Measurements from ENCODE around the gene HIBCH. TPM values are rescaled to one million over a fixed set of nuclear protein-coding genes. Genes with fewer than 3 reads are reported as not detected.
A peak's percentile ranks its signal among the peaks of the same experiment; 100 is the strongest.

HIBCH gene
- total and polyA plus RNA-seq, 9 of the 15 experiments (the other 6 are each of a cell fraction or from before 2014, with no cell fraction given) = 17.0 to 65.4 (median 28.3) TPM

DNA sequence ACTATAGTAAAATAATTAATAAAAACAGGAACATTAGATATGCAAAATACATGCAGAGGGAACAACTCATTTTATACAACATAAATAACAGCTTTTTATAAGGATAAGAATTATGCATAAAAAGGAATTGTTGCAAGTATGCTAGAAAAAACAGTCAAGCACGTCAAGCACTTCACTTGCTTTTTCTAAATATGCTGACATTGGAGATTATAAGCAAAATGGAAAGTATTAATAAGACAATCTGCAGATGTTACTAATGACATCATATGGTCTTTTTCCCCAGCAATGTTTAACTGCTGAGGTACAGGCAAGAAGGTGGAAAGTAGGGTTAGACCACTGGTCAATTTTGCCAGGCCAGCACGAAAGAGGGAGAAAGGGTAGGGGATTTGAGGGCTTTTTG is 111.7 kb downstream of the HIBCH start:
- Histone ChIP-seq H2AFZ (ENCODE audit: low read depth, low read length) (no peak overlapping the region), H3K27me3 (ENCODE audit: control insufficient read depth in 2 of 2, insufficient read depth in 2 of 2, low read length in 2 of 2) (no peaks in the 10 kb centered on the region), H3K9me1 (ENCODE audit: control insufficient read depth, insufficient read depth, low read length) (no peaks in the 10 kb centered on the region), H3K36me3 (ENCODE audit: control insufficient read depth, insufficient read depth, low read length) (peaks cover 34% of the 10 kb centered on the region), H3K9ac (ENCODE audit: insufficient read depth in 1 of 2, low read depth in 2 of 2, low read length in 2 of 2) (no peak overlapping the region), H3K4me3 (no peak overlapping the region), H4K20me1 (replicated peaks; ENCODE audit: control insufficient read depth, insufficient read depth, low read length) (no peaks in the 10 kb centered on the region), H3K79me2 (ENCODE audit: control insufficient read depth, insufficient read depth, low read length) (no peaks in the 10 kb centered on the region), H3K4me2 (ENCODE audit: insufficient read depth, low read length) (no peak overlapping the region), H3K4me1 (replicated peaks in 1 of 2; ENCODE audit: control insufficient read depth in 2 of 2, insufficient read depth in 2 of 2, low read length in 2 of 2) (no peaks in the 10 kb centered on the region; a peak in 2 of 5 replicates), H3K27ac (ENCODE audit: extremely low read depth, low read depth, low read length) (no peak overlapping the region), H3K9me3 (replicated peaks; ENCODE audit: control insufficient read depth, insufficient read depth, low read depth, low read length) (no peaks in the 10 kb centered on the region)
- in situ Hi-C loops (cut with MboI) (no loop called here), intact Hi-C loops (cut with micrococcal nuclease) (no loop called here)
- TF ChIP-seq RBM15 (IDR thresholded peaks at IDR 0.05; ENCODE audit: insufficient read depth, low read length) = no peak
- peak; percentile 55 for TF ChIP-seq MAFG (tag; conservative IDR thresholded peaks at IDR 0.05)
- peak; percentile 21; the same call in 1 of the 2 replicates for TF ChIP-seq MAFK (IDR thresholded peaks at IDR 0.05; ENCODE audit: low read length)
- TF ChIP-seq ZNF316 (IDR thresholded peaks at IDR 0.05) = peak; percentile 84
- no peak for TF ChIP-seq FOXJ2 (tag; IDR thresholded peaks at IDR 0.05)
- no peak for TF ChIP-seq MAZ (CRISPR knock-in tag; conservative IDR thresholded peaks at IDR 0.05 in 1 of 2, IDR thresholded peaks at IDR 0.05 in 1 of 2)
- peak; percentile 51 for TF ChIP-seq MAFF (IDR thresholded peaks at IDR 0.05; ENCODE audit: low read length)
- no peak for TF ChIP-seq TRIM24 (IDR thresholded peaks at IDR 0.05)
- TF ChIP-seq ZKSCAN8 (CRISPR knock-in tag; IDR thresholded peaks at IDR 0.05) = no peak
- TF ChIP-seq, protein P1, sequence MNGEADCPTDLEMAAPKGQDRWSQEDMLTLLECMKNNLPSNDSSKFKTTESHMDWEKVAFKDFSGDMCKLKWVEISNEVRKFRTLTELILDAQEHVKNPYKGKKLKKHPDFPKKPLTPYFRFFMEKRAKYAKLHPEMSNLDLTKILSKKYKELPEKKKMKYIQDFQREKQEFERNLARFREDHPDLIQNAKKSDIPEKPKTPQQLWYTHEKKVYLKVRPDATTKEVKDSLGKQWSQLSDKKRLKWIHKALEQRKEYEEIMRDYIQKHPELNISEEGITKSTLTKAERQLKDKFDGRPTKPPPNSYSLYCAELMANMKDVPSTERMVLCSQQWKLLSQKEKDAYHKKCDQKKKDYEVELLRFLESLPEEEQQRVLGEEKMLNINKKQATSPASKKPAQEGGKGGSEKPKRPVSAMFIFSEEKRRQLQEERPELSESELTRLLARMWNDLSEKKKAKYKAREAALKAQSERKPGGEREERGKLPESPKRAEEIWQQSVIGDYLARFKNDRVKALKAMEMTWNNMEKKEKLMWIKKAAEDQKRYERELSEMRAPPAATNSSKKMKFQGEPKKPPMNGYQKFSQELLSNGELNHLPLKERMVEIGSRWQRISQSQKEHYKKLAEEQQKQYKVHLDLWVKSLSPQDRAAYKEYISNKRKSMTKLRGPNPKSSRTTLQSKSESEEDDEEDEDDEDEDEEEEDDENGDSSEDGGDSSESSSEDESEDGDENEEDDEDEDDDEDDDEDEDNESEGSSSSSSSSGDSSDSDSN (IDR thresholded peaks at IDR 0.05; ENCODE audit: borderline replicate concordance in 1 of 2, low read depth in 2 of 2, low read length in 2 of 2) = no peak
- peak; percentile 79 for TF ChIP-seq C11orf30 (IDR thresholded peaks at IDR 0.05; ENCODE audit: low read depth)
- ATAC-seq (no peak), FAIRE-seq (no peak), DNase-seq (ENCODE audit: extremely low read depth in 1 of 4, low spot score in 3 of 4) (no peak)
- WGBS (ENCODE audit: insufficient coverage, low coverage, missing lambda C conversion rate) = 58% methylated on average over 2 of the region's 2 CpGs
- POLR2A ChIA-PET = no interaction called here
- BruUV-seq (replicated peaks) = no TSS peak
- CTCF ChIA-PET (ENCODE audit: low intra/inter-chr PET ratio) = no interaction called here

Measured in K562 (cell line).